GM13976 (cell line): ENCODE results near the gene CDRT4.

Source experiments
- DNase-seq: peaks from one replicate; pipeline ENCODE4 v3.0.0; 2012; ENCODE audit warnings: low spot score
- in situ Hi-C: fragments of 300-500 bp; cut with MboI; formaldehyde crosslinking; loops from one replicate; pipeline ENCODE4 v1.12.0; 2022; ENCODE audit warnings: low sequenced_read_pairs, mixed read lengths, inconsistent platforms; ENCODE audit not compliant: unreplicated experiment
- TF ChIP-seq, protein P1 (sequence below): IDR thresholded peaks from 2 replicates; pipeline ENCODE4 v1.5.1; 2012; ENCODE audit warnings: borderline replicate concordance, mild to moderate bottlenecking; ENCODE audit not compliant: insufficient read depth; ENCODE audit errors: extremely low read depth, missing control alignments, control extremely low read depth

CDRT4 gene

GRCh38 chr17:15454346-15454745 is 13.1 kb downstream of the CDRT4 start:
- TF ChIP-seq, protein P1, sequence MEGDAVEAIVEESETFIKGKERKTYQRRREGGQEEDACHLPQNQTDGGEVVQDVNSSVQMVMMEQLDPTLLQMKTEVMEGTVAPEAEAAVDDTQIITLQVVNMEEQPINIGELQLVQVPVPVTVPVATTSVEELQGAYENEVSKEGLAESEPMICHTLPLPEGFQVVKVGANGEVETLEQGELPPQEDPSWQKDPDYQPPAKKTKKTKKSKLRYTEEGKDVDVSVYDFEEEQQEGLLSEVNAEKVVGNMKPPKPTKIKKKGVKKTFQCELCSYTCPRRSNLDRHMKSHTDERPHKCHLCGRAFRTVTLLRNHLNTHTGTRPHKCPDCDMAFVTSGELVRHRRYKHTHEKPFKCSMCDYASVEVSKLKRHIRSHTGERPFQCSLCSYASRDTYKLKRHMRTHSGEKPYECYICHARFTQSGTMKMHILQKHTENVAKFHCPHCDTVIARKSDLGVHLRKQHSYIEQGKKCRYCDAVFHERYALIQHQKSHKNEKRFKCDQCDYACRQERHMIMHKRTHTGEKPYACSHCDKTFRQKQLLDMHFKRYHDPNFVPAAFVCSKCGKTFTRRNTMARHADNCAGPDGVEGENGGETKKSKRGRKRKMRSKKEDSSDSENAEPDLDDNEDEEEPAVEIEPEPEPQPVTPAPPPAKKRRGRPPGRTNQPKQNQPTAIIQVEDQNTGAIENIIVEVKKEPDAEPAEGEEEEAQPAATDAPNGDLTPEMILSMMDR = no peak
- in situ Hi-C loops = no loop called here
- DNase-seq = no peak

DNA sequence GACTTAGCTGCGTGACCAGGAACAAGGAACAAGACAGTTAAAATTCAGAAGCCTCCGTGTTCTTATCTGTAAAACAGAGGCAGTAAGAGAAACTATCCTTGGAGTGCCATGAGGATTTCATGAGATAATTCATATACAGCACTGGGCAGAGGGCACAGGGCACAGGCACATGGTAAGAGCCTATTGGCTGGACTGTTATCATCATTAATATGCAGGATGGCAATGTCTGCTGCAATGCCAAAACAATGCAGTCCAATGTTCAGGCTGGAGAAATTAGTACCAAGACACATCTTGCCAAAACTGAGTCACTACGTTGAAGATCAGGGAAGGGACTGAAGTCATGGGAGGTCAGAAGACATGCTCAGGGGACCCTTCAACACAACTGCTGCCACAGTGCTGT is 13.6 kb downstream of the CDRT4 start:
- no peak for DNase-seq
- TF ChIP-seq, protein P1 = no peak
- in situ Hi-C loops = no loop called here

DNA sequence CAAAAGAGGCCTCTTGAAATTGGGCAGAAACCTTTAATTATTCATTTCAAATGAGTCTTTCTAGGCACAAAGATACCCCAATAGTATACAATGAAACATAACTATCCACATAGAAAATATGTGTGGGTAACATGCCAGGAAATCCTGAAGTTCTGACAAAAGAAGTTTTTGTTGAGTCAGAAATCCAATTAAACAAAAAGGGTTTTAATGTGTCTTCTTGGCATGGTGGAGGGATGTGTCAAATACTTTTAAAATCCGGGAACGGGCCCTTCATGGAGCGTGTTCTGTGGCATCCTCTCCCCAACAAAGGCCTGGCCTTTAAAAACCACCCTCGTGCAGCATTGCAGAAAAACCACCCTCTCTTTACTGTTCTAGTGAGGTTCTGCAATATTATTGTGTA is 14.2 kb downstream of the CDRT4 start:
- TF ChIP-seq, protein P1 = no peak
- no peak for DNase-seq
- in situ Hi-C loops = no loop called here

DNA sequence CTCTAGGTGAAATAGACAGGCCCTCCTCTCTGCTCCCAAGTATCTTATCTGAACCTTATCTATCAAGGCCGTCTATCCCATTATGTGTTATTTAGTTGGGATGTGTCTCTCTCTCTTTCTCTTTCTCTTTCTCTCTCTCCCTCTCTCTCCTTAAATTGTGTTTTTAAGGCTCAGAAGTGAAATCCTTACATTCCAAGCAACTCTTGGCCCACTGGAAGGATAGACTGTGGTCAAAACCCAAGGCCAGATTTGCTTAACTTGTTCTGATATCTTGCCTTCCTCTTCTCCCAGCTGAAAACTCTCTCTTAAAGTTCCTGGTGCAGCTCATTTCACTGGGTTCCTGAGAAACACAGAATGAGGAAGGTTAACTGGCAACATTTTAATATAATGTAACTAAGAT is 14.7 kb downstream of the CDRT4 start:
- in situ Hi-C loops = no loop called here
- DNase-seq = no peak
- TF ChIP-seq, protein P1 = no peak

DNA sequence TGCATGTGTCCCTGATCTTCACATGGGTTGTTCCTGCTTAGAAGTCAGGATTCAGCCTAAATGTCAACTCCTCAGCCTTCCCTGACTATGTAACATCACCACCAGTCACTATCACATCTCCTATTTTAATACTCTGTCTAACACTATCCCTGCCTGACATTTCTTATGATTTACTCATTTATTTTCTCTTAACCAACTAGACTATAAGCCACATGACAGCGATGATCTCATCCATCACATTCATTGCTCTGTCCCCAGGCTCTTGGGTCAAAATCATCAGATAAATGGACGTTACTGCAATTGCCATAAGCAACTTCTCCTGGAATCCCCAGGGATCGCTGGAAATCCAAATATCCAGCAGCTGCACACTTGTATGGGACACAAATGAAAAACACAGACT is 15.7 kb downstream of the CDRT4 start:
- no peak for DNase-seq
- in situ Hi-C loops = no loop called here
- TF ChIP-seq, protein P1 = no peak

DNA sequence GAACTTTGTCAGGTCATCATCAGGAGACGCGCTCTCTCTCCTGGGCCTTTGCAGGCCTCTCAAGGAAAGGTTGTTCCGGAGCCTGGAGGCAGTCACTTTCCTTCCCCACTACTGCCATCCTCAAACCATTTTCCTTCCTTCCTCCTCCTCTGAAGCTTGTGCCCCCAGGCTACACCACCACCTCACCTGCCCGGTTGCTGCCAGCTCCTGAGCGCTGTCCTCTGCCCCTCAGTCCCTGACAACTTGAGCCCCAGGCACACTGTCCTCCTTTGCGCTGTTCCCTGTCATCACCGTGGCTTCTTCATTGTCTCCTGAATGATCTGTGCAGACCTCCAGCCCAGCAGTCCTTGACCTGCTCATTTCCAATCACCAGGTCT is 18.9 kb downstream of the CDRT4 start:
- TF ChIP-seq, protein P1 = no peak
- no peak for DNase-seq
- in situ Hi-C loops = no loop called here

- in situ Hi-C loops = no loop called here
- TF ChIP-seq, protein P1 = no peak
- DNase-seq = no peak
Measured at GRCh38 chr17:15447928-15448579, 19.4 kb downstream of the CDRT4 start.
